Endodermal cell (in vitro differentiated cells): ENCODE results near the gene KHK. TPM values are rescaled to one million over a fixed set of nuclear protein-coding genes. Genes with fewer than 3 reads are reported as not detected.

Experiments
- DNase-seq: peaks from one replicate; pipeline ENCODE4 v3.0.0-alpha.2; 2017
- H3K27ac ChIP-seq: 2 replicates; pipeline ENCODE4 v1.5.1; 2013; ENCODE audit warnings: mild to moderate bottlenecking, low read depth, low read length, moderate library complexity
- H3K27me3 ChIP-seq: 2 replicates; pipeline ENCODE4 v1.6.1; 2013; ENCODE audit warnings: mild to moderate bottlenecking, low read length, moderate library complexity; ENCODE audit not compliant: insufficient read depth, control insufficient read depth, poor library complexity, severe bottlenecking
- H3K36me3 ChIP-seq: 2 replicates; pipeline ENCODE4 v1.7.0; 2013; ENCODE audit warnings: mild to moderate bottlenecking, low read length, moderate library complexity; ENCODE audit not compliant: control insufficient read depth, insufficient read depth
- H3K4me1 ChIP-seq: one replicate; pipeline ENCODE4 v1.7.0; 2013; ENCODE audit warnings: low read length; ENCODE audit not compliant: control insufficient read depth, insufficient read depth
- H3K4me3 ChIP-seq: 2 replicates; pipeline ENCODE4 v1.5.1; 2013; ENCODE audit warnings: mild to moderate bottlenecking, low read length, moderate library complexity
- H3K9ac ChIP-seq: 2 replicates; pipeline ENCODE4 v1.6.1; 2013; ENCODE audit warnings: mild to moderate bottlenecking, low read length, moderate library complexity; ENCODE audit not compliant: poor library complexity, severe bottlenecking; ENCODE audit errors: extremely low read depth
- H3K9me3 ChIP-seq: 2 replicates; pipeline ENCODE4 v1.6.1; 2013; ENCODE audit warnings: mild to moderate bottlenecking, low read length, moderate library complexity; ENCODE audit not compliant: control insufficient read depth
- H3K27ac Mint-ChIP-seq: 2 replicates; pipeline ENCODE4 v1.8.0; 2020; ENCODE audit warnings: mixed read lengths
- H3K27me3 Mint-ChIP-seq: 2 replicates; pipeline ENCODE4 v1.8.0; 2021; ENCODE audit warnings: mild to moderate bottlenecking, mixed read lengths; ENCODE audit not compliant: insufficient read depth
- H3K36me3 Mint-ChIP-seq: 2 replicates; pipeline ENCODE4 v1.8.0; 2020; ENCODE audit warnings: low read depth, mixed read lengths
- H3K4me1 Mint-ChIP-seq: 2 replicates; pipeline ENCODE4 v1.8.0; 2020; ENCODE audit warnings: mixed read lengths
- H3K4me3 Mint-ChIP-seq: 2 replicates; pipeline ENCODE4 v1.8.0; 2020; ENCODE audit warnings: mild to moderate bottlenecking, moderate library complexity, mixed read lengths
- H3K9me3 Mint-ChIP-seq: 2 replicates; pipeline ENCODE4 v1.8.0; 2020; ENCODE audit warnings: mild to moderate bottlenecking, mixed read lengths
- CTCF ChIP-seq: fragments of 200-600 bp; sonication (generic); conservative IDR thresholded peaks from 2 replicates; pipeline ENCODE4 v1.5.0; 2021; ENCODE audit warnings: antibody characterized with exemption, mild to moderate bottlenecking
- WGBS, 2 experiments: methylation state at CpG; one replicate each; pipeline versions ENCODE4 v1.1.5 to v1.1.7; 2013; ENCODE audit warnings: missing lambda C conversion rate in 2 of 2, mixed read lengths in 1 of 2; ENCODE audit not compliant: insufficient coverage in 1 of 2, insufficient read length in 1 of 2; 5-methylcytosine and 5-hydroxymethylcytosine counted together
- total RNA-seq, 2 donors: library from RNA; stranded (reverse); fragmentation: NEBNext Ultra II Directional in 1 of 2; extraction: Animal tissue kit (Norgen Biotek cat#: 25700) in 1 of 2; gene quantifications; 2 replicates in 1 of 2; 3 replicates in 1 of 2; pipeline ENCODE4 v1.2.1, GENCODE V29; 2021

Gene KHK
- total RNA-seq, 2 donors from 2014 or later = 3.3 to 3.9 TPM

GRCh38 chr2:27125104-27125503 lies 38.5 kb downstream of the KHK start:
- H3K9me3 ChIP-seq = no peaks in the 10 kb centered on the region
- Mint-ChIP-seq H3K4me3 (no peak overlapping the region), H3K36me3 (peaks cover 6% of the 10 kb centered on the region), H3K4me1 (peaks cover 9% of the 10 kb centered on the region), H3K27ac (no peak overlapping the region), H3K9me3 (peaks cover 3% of the 10 kb centered on the region), H3K27me3 (peaks cover 52% of the 10 kb centered on the region)
- no peak overlapping the region for H3K27ac ChIP-seq
- no peak overlapping the region for H3K9ac ChIP-seq
- DNase-seq = no peak
- no peaks in the 10 kb centered on the region for H3K4me1 ChIP-seq
- TF ChIP-seq CTCF = no peak
- no peak overlapping the region for H3K4me3 ChIP-seq
- H3K36me3 ChIP-seq = peaks cover under 1% of the 10 kb centered on the region
- 91 to 100% methylated on average over 1 to 3 of the region's 3 CpGs for WGBS, 2 experiments
- peaks cover 47% of the 10 kb centered on the region for H3K27me3 ChIP-seq

DNA sequence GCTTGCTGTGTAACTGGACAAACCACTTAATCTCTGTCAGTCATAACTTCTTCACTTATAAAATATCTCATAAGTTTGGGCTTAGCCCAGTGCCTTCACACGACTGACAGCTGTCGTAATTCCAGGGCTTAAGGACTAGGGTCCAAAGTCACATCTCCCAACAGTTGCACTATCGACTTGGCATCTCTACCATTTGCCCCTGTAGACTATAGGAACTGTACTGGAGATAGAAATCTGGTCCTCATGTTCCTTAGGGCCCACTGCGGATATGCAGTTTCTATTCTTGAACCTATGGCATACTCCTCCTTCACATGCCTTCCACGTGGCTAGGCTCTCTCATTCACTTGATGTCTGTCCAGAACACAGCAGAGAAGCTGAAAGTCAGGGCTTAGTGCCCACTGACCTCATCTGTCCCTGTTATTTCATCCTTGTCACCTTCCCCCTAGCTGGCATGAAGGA lies 39.7 kb downstream of the KHK start:
- no peak for TF ChIP-seq CTCF
- H3K9me3 Mint-ChIP-seq = no peaks in the 10 kb centered on the region
- peaks cover 41% of the 10 kb centered on the region for H3K27me3 Mint-ChIP-seq
- peaks cover 12% of the 10 kb centered on the region for H3K36me3 ChIP-seq
- no peak overlapping the region for H3K27ac Mint-ChIP-seq
- H3K4me3 Mint-ChIP-seq = no peak overlapping the region
- no peak overlapping the region for H3K4me3 ChIP-seq
- peaks cover 35% of the 10 kb centered on the region for H3K27me3 ChIP-seq
- WGBS, 2 experiments = 67 to 68% methylated on average over 5 of the region's 5 CpGs
- H3K4me1 Mint-ChIP-seq = peaks cover 9% of the 10 kb centered on the region
- H3K27ac ChIP-seq = no peak overlapping the region
- H3K4me1 ChIP-seq = no peaks in the 10 kb centered on the region
- no peaks in the 10 kb centered on the region for H3K9me3 ChIP-seq
- H3K36me3 Mint-ChIP-seq = peaks cover 15% of the 10 kb centered on the region
- no peak overlapping the region for H3K9ac ChIP-seq
- no peak for DNase-seq

GRCh38 chr2:27127883-27128667 lies 41.5 kb downstream of the KHK start:
- 90 to 94% methylated on average over 8 to 9 of the region's 9 CpGs for WGBS, 2 experiments
- Histone ChIP-seq H3K4me1 (no peaks in the 10 kb centered on the region), H3K9me3 (no peaks in the 10 kb centered on the region), H3K27me3 (peaks cover 17% of the 10 kb centered on the region), H3K4me3 (no peak overlapping the region), H3K27ac (no peak overlapping the region), H3K9ac (no peak overlapping the region), H3K36me3 (peaks cover 30% of the 10 kb centered on the region)
- Mint-ChIP-seq H3K4me3 (no peak overlapping the region), H3K36me3 (peaks cover 24% of the 10 kb centered on the region), H3K27me3 (peaks cover 23% of the 10 kb centered on the region), H3K4me1 (peaks cover 6% of the 10 kb centered on the region), H3K9me3 (no peaks in the 10 kb centered on the region), H3K27ac (no peak overlapping the region)
- DNase-seq = no peak
- TF ChIP-seq CTCF = no peak
